ENCODE measurements around the gene WDR5.

WDR5 gene

DNA sequence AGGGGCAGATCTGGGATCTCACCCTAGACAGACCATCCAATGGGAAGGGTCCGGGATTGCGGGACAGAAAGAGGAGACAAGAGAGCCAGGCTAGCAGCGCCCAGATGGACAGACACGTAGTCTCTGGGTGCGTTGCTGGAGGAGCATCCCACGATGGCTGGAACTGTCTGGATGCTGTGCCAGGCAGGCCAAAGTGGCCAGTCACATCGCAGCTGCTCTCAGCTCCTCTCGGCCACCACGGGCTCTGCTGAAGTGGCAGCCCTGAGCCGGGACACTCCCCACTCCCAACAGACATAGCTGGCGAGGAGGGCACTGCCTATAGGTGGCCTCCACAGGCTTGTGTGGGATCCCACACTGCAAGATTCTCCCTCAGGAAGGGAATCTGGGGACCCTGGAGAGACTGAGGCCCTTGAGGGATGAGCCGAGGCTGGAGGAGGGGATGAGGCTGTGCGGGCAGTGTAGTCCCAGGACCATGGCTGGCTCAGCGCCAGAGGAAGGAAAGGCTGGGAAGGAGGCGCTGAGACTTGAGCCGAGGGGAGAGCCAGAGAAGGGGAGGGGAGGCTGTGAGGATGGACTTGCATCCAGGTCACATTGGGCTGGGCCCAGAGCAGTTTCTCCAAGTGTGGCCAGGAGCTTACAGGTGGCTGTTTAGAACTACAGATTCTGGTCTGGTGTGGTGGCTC lies 10.3 kb upstream of the WDR5 start:
- ChIA-PET CTCF (interaction anchor here (0.7 to 1.9 kb wide), 3 partner anchors 9 to 383 kb away, joined by 3 to 4 read pairs (median 4); no protein-coding TSS in a partner anchor), POLR2A (interaction anchor here (0.5 kb wide), 1 partner anchor 930 kb away, joined by 3 read pairs; no protein-coding TSS in a partner anchor)
- H3K27ac ChIP-seq (ENCODE audit: extremely low read depth, low read depth, low read length) = no peak overlapping the region
- no peak overlapping the region for H3K4me3 ChIP-seq (ENCODE audit: low read depth, low read length)
- H3K9me3 ChIP-seq (ENCODE audit: control insufficient read depth, insufficient read depth, low read depth, low read length) = no peaks in the 10 kb centered on the region
- H3K4me1 ChIP-seq (ENCODE audit: control insufficient read depth, insufficient read depth, low read length) = no peaks in the 10 kb centered on the region
- H3K36me3 ChIP-seq (ENCODE audit: control insufficient read depth in 2 of 2, insufficient read depth in 1 of 2, low read length in 2 of 2) = no peaks in the 10 kb centered on the region
- no peak for TF ChIP-seq ZNF24 (tag by site-specific recombination; IDR thresholded peaks at IDR 0.05)
- TF ChIP-seq ZNF341 (tag by site-specific recombination; IDR thresholded peaks at IDR 0.05; ENCODE audit: low read depth) = 0 out of 2 replicates have a peak, but pooled peaks have one; percentile 18
- no peak for TF ChIP-seq ZNF19 (tag by site-specific recombination; IDR thresholded peaks at IDR 0.05; ENCODE audit: low read depth)
- no peak for TF ChIP-seq ZNF626 (tag by site-specific recombination; IDR thresholded peaks at IDR 0.05)

- ChIA-PET POLR2A (interaction anchor here (1.1 kb wide), 1 partner anchor 9 kb away, joined by 4 read pairs; the partner anchor contains the start of gene WDR5), CTCF (interaction anchor here (0.6 to 1.9 kb wide), 4 partner anchors 21 to 383 kb away, joined by 3 to 4 read pairs (median 3); no protein-coding TSS in a partner anchor)
- Histone ChIP-seq H3K4me3 (ENCODE audit: low read depth, low read length) (no peak overlapping the region), H3K9me3 (ENCODE audit: control insufficient read depth, insufficient read depth, low read depth, low read length) (no peaks in the 10 kb centered on the region), H3K27ac (ENCODE audit: extremely low read depth, low read depth, low read length) (no peak overlapping the region), H3K4me1 (ENCODE audit: control insufficient read depth, insufficient read depth, low read length) (no peaks in the 10 kb centered on the region), H3K36me3 (ENCODE audit: control insufficient read depth in 2 of 2, insufficient read depth in 1 of 2, low read length in 2 of 2) (no peaks in the 10 kb centered on the region)
- no peak for TF ChIP-seq ZIC2 (tag by site-specific recombination; IDR thresholded peaks at IDR 0.05)
- no peak for TF ChIP-seq ZBTB20 (tag by site-specific recombination; IDR thresholded peaks at IDR 0.05)
- no peak for TF ChIP-seq ZNF692 (tag by site-specific recombination; IDR thresholded peaks at IDR 0.05)
Measured at GRCh38 chr9:134126373-134126772, 9.5 kb upstream of the WDR5 start.

GRCh38 chr9:134127065-134127580 lies 8.8 kb upstream of the WDR5 start:
- Histone ChIP-seq H3K4me1 (ENCODE audit: control insufficient read depth, insufficient read depth, low read length) (no peaks in the 10 kb centered on the region), H3K27ac (ENCODE audit: extremely low read depth, low read depth, low read length) (no peak overlapping the region), H3K4me3 (ENCODE audit: low read depth, low read length) (no peak overlapping the region), H3K9me3 (ENCODE audit: control insufficient read depth, insufficient read depth, low read depth, low read length) (no peaks in the 10 kb centered on the region), H3K36me3 (ENCODE audit: control insufficient read depth in 2 of 2, insufficient read depth in 1 of 2, low read length in 2 of 2) (no peaks in the 10 kb centered on the region)
- ChIA-PET POLR2A (interaction anchor here (1.1 kb wide), 1 partner anchor 9 kb away, joined by 4 read pairs; the partner anchor contains the start of gene WDR5), CTCF (interaction anchor here (0.9 kb wide), 1 partner anchor 28 kb away, joined by 3 read pairs; no protein-coding TSS in a partner anchor)
- TF ChIP-seq REST (tag by site-specific recombination; IDR thresholded peaks at IDR 0.05) (no peak), WT1 (tag by site-specific recombination; IDR thresholded peaks at IDR 0.05) (no peak), ZNF544 (tag by site-specific recombination; IDR thresholded peaks at IDR 0.05) (no peak), EGR2 (tag by site-specific recombination; IDR thresholded peaks at IDR 0.05; ENCODE audit: low read depth) (peak; percentile 73), ZNF404 (tag by site-specific recombination; IDR thresholded peaks at IDR 0.05) (no peak), ZFHX2 (tag by site-specific recombination; conservative IDR thresholded peaks at IDR 0.05) (peak; percentile 66)
